Measurements from ENCODE around the gene BGLAP. TPM values are rescaled to one million over a fixed set of nuclear protein-coding genes. Genes with fewer than 3 reads are reported as not detected.

Gene BGLAP
- 2.3 to 3.8 TPM (median 2.6 TPM) in 3 replicates for total RNA-seq (2021)
- percentile 31 among the genes with signal in this experiment for Bru-seq, nascent RNA
- long read RNA-seq, experiment 1, result 0 reads
- long read RNA-seq, experiment 2, result 0 reads
- long read RNA-seq, experiment 3, result 0 reads

DNA sequence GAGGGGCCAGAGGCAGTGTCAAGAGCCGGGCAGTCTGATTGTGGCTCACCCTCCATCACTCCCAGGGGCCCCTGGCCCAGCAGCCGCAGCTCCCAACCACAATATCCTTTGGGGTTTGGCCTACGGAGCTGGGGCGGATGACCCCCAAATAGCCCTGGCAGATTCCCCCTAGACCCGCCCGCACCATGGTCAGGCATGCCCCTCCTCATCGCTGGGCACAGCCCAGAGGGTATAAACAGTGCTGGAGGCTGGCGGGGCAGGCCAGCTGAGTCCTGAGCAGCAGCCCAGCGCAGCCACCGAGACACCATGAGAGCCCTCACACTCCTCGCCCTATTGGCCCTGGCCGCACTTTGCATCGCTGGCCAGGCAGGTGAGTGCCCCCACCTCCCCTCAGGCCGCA, at the start of gene BGLAP:
BGLAP (plus strand) TSS at position 259 of the 400 bp plus-strand sequence; CDS start at position 307, 48 bp downstream.
- peaks cover 16% of the 10 kb centered on the region for H3K4me1 Mint-ChIP-seq
- H3K27me3 Mint-ChIP-seq (ENCODE audit: low read depth), result peaks cover 4% of the 10 kb centered on the region
- peaks cover 18% of the 10 kb centered on the region for H3K36me3 Mint-ChIP-seq
- H3K27ac Mint-ChIP-seq, result no peak within 1 kb of the TSS
- H3K9me3 Mint-ChIP-seq, result no peaks in the 10 kb centered on the region
- ATAC-seq, result no peak
- H3K4me3 Mint-ChIP-seq, result no peak within 1 kb of the TSS
- CTCF ChIA-PET, result interaction anchor here (0.8 to 3.9 kb wide), 5 partner anchors 9 to 112 kb away, joined by 3 to 20 read pairs (median 5); no protein-coding TSS in a partner anchor
- DNase-seq (ENCODE audit: low spot score), result no peak
- TF ChIP-seq MYBL2 (CRISPR knock-in tag; IDR thresholded peaks at IDR 0.05) (no peak), GABPB1 (CRISPR knock-in tag; IDR thresholded peaks at IDR 0.05) (no peak), ESRRA (CRISPR knock-in tag; IDR thresholded peaks at IDR 0.05; ENCODE audit: borderline replicate concordance) (no peak), ZNF232 (CRISPR knock-in tag; IDR thresholded peaks at IDR 0.05) (no peak), NFATC4 (CRISPR knock-in tag; IDR thresholded peaks at IDR 0.05) (no peak), EMX1 (CRISPR knock-in tag; IDR thresholded peaks at IDR 0.05) (no peak), CREB1 (CRISPR knock-in tag; IDR thresholded peaks at IDR 0.05) (no peak), RELA (CRISPR knock-in tag; IDR thresholded peaks at IDR 0.05; ENCODE audit: borderline replicate concordance) (no peak)
- TF ChIP-seq, protein P1, sequence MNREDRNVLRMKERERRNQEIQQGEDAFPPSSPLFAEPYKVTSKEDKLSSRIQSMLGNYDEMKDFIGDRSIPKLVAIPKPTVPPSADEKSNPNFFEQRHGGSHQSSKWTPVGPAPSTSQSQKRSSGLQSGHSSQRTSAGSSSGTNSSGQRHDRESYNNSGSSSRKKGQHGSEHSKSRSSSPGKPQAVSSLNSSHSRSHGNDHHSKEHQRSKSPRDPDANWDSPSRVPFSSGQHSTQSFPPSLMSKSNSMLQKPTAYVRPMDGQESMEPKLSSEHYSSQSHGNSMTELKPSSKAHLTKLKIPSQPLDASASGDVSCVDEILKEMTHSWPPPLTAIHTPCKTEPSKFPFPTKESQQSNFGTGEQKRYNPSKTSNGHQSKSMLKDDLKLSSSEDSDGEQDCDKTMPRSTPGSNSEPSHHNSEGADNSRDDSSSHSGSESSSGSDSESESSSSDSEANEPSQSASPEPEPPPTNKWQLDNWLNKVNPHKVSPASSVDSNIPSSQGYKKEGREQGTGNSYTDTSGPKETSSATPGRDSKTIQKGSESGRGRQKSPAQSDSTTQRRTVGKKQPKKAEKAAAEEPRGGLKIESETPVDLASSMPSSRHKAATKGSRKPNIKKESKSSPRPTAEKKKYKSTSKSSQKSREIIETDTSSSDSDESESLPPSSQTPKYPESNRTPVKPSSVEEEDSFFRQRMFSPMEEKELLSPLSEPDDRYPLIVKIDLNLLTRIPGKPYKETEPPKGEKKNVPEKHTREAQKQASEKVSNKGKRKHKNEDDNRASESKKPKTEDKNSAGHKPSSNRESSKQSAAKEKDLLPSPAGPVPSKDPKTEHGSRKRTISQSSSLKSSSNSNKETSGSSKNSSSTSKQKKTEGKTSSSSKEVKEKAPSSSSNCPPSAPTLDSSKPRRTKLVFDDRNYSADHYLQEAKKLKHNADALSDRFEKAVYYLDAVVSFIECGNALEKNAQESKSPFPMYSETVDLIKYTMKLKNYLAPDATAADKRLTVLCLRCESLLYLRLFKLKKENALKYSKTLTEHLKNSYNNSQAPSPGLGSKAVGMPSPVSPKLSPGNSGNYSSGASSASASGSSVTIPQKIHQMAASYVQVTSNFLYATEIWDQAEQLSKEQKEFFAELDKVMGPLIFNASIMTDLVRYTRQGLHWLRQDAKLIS (CRISPR knock-in tag; IDR thresholded peaks at IDR 0.05; ENCODE audit: borderline replicate concordance), result no peak
- TF ChIP-seq, protein P2, sequence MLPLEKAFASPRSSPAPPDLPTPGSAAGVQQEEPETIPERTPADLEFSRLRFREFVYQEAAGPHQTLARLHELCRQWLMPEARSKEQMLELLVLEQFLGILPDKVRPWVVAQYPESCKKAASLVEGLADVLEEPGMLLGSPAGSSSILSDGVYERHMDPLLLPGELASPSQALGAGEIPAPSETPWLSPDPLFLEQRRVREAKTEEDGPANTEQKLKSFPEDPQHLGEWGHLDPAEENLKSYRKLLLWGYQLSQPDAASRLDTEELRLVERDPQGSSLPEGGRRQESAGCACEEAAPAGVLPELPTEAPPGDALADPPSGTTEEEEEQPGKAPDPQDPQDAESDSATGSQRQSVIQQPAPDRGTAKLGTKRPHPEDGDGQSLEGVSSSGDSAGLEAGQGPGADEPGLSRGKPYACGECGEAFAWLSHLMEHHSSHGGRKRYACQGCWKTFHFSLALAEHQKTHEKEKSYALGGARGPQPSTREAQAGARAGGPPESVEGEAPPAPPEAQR (CRISPR knock-in tag; IDR thresholded peaks at IDR 0.05), result no peak
- TF ChIP-seq, protein P3, sequence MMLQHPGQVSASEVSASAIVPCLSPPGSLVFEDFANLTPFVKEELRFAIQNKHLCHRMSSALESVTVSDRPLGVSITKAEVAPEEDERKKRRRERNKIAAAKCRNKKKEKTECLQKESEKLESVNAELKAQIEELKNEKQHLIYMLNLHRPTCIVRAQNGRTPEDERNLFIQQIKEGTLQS (CRISPR knock-in tag; conservative IDR thresholded peaks at IDR 0.05), result no peak
- TF ChIP-seq, protein P4, sequence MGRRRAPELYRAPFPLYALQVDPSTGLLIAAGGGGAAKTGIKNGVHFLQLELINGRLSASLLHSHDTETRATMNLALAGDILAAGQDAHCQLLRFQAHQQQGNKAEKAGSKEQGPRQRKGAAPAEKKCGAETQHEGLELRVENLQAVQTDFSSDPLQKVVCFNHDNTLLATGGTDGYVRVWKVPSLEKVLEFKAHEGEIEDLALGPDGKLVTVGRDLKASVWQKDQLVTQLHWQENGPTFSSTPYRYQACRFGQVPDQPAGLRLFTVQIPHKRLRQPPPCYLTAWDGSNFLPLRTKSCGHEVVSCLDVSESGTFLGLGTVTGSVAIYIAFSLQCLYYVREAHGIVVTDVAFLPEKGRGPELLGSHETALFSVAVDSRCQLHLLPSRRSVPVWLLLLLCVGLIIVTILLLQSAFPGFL (CRISPR knock-in tag; IDR thresholded peaks at IDR 0.05; ENCODE audit: borderline replicate concordance), result no peak
- POLR2A ChIA-PET, result no interaction called here

DNA sequence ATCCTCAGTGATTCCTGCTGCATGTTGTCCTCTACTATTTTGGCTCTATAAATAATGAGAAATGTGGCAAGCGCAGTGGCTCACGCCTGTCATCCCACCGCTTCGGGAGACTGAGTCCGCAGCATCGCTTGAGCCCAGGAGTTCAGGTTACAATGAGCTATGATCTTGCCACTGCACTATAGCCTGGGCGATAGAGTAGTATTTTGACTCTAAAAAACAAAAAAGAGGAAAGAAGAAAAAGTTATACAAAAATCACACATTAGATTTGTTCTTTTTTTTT, 48.8 kb upstream of the BGLAP start:
- peaks cover 35% of the 10 kb centered on the region for H3K4me1 Mint-ChIP-seq
- no peak for ATAC-seq
- TF ChIP-seq, protein P5, sequence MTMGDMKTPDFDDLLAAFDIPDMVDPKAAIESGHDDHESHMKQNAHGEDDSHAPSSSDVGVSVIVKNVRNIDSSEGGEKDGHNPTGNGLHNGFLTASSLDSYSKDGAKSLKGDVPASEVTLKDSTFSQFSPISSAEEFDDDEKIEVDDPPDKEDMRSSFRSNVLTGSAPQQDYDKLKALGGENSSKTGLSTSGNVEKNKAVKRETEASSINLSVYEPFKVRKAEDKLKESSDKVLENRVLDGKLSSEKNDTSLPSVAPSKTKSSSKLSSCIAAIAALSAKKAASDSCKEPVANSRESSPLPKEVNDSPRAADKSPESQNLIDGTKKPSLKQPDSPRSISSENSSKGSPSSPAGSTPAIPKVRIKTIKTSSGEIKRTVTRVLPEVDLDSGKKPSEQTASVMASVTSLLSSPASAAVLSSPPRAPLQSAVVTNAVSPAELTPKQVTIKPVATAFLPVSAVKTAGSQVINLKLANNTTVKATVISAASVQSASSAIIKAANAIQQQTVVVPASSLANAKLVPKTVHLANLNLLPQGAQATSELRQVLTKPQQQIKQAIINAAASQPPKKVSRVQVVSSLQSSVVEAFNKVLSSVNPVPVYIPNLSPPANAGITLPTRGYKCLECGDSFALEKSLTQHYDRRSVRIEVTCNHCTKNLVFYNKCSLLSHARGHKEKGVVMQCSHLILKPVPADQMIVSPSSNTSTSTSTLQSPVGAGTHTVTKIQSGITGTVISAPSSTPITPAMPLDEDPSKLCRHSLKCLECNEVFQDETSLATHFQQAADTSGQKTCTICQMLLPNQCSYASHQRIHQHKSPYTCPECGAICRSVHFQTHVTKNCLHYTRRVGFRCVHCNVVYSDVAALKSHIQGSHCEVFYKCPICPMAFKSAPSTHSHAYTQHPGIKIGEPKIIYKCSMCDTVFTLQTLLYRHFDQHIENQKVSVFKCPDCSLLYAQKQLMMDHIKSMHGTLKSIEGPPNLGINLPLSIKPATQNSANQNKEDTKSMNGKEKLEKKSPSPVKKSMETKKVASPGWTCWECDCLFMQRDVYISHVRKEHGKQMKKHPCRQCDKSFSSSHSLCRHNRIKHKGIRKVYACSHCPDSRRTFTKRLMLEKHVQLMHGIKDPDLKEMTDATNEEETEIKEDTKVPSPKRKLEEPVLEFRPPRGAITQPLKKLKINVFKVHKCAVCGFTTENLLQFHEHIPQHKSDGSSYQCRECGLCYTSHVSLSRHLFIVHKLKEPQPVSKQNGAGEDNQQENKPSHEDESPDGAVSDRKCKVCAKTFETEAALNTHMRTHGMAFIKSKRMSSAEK (CRISPR knock-in tag; IDR thresholded peaks at IDR 0.05; ENCODE audit: borderline replicate concordance), result no peak
- no peak for TF ChIP-seq CREB1 (CRISPR knock-in tag; IDR thresholded peaks at IDR 0.05)
- no peak for TF ChIP-seq RORB (CRISPR knock-in tag; IDR thresholded peaks at IDR 0.05)
- no peak for TF ChIP-seq OVOL2 (CRISPR knock-in tag; IDR thresholded peaks at IDR 0.05; ENCODE audit: borderline replicate concordance)
- no peak for TF ChIP-seq MLX (CRISPR knock-in tag; IDR thresholded peaks at IDR 0.05)
- TF ChIP-seq FOXP1 (CRISPR knock-in tag; IDR thresholded peaks at IDR 0.05; ENCODE audit: borderline replicate concordance), result no peak
- TF ChIP-seq ZNF263 (CRISPR knock-in tag; IDR thresholded peaks at IDR 0.05; ENCODE audit: low read depth), result no peak
- no peak for TF ChIP-seq ESRRA (CRISPR knock-in tag; IDR thresholded peaks at IDR 0.05; ENCODE audit: borderline replicate concordance)
- no peak for TF ChIP-seq JAZF1 (CRISPR knock-in tag; IDR thresholded peaks at IDR 0.05)
- no peak for TF ChIP-seq E2F1 (CRISPR knock-in tag; IDR thresholded peaks at IDR 0.05)
- TF ChIP-seq, protein P3 (CRISPR knock-in tag; conservative IDR thresholded peaks at IDR 0.05), result no peak
- no peak for TF ChIP-seq TEAD4 (CRISPR knock-in tag; IDR thresholded peaks at IDR 0.05)

More for the DNA sequence above, 48.8 kb upstream of the BGLAP start:
- Mint-ChIP-seq H3K27me3 (ENCODE audit: low read depth) (no peaks in the 10 kb centered on the region), H3K4me3 (peak overlapping the region; percentile 99), H3K9me3 (peaks cover 14% of the 10 kb centered on the region), H3K27ac (peak overlapping the region; percentile 98), H3K36me3 (peaks cover 11% of the 10 kb centered on the region)
- ChIA-PET CTCF (interaction anchor here (1.1 to 2.6 kb wide), 8 partner anchors 18 to 56 kb away, joined by 3 to 29 read pairs (median 16); partner anchors contain the start of gene PMF1), POLR2A (interaction anchor here (0.6 to 1.7 kb wide), 4 partner anchors 18 to 948 kb away, joined by 3 to 8 read pairs (median 6); partner anchors contain the start of gene PMF1)
- no peak for DNase-seq (ENCODE audit: low spot score)

Measured in WTC11 (cell line).